ENCODE measurements around the gene COPG2. TPM values are rescaled to one million over a fixed set of nuclear protein-coding genes. Genes with fewer than 3 reads are reported as not detected.

Gene COPG2
- total RNA-seq, 1 experiment from 2014 or later = 17.6 TPM

DNA sequence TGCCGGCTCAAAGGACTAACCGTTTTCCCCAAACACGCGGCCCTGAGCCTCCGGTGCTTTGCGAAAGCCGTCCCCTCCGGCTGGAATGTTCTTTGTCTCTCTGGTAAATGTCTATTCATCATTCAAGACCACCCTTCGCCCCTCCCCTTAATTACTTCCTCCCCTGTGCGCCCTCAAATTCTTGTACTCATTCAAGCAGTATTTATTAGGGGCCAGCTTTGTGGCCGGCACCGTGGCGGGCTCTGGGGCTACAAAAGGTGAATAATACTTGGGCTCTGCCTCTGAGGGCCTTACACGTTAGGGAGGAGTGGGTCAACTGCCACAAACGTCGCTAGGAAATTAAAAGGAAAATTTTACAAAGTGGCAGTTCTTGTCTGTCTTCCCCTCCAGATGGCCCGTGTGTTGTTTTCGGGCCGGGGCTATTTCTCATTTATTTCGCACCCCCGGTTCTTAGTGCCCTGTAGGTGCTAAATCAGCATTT, 178.2 kb downstream of the COPG2 start:
- Histone ChIP-seq H3K4me1 (ENCODE audit: insufficient read depth, low read length, poor library complexity, severe bottlenecking) (peaks cover 3% of the 10 kb centered on the region), H3K4me3 (ENCODE audit: low read depth, low read length, poor library complexity, severe bottlenecking) (no peak overlapping the region)

DNA sequence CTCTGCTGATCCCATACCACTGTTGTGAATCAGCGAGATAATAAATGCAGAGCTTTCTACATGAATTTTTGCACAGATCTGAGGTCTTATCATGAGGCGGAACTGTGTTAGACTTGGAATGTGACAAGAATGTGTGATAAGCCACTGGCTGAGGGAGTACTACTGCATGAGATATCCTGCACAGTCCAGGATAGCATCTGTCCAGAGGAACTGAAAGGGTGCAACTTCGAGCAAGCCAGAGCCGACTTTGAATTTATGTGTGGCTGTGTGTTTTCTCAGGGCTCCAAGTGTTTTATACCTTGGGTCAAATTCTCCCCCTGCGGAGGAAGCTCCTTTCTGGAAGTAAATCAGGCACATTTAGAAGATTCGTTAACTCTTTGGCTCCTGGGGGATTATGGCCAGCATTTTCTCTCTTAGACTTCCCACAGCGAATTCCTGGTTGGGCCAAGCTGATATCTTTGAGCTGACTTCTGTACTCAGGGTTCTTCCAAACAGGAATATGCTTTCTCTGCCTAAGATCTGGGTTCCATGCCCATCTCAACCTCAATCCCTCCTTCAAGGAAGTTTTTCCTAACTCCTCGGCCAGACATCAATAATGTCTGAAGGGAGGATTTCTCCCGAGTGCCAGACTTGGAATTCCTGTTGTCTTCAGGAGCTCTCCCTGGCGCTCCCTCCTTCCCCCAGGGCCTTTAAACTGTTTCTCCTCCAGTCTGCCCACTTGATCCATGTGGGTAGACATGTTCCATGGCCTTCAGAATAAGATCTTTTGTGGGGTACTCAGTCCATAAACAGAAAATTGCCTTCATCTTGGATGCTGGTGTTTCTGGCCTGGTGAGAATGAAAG, 179.2 kb downstream of the COPG2 start:
- H3K4me3 ChIP-seq (ENCODE audit: low read depth, low read length, poor library complexity, severe bottlenecking) = no peak overlapping the region
- TF ChIP-seq, protein P1, sequence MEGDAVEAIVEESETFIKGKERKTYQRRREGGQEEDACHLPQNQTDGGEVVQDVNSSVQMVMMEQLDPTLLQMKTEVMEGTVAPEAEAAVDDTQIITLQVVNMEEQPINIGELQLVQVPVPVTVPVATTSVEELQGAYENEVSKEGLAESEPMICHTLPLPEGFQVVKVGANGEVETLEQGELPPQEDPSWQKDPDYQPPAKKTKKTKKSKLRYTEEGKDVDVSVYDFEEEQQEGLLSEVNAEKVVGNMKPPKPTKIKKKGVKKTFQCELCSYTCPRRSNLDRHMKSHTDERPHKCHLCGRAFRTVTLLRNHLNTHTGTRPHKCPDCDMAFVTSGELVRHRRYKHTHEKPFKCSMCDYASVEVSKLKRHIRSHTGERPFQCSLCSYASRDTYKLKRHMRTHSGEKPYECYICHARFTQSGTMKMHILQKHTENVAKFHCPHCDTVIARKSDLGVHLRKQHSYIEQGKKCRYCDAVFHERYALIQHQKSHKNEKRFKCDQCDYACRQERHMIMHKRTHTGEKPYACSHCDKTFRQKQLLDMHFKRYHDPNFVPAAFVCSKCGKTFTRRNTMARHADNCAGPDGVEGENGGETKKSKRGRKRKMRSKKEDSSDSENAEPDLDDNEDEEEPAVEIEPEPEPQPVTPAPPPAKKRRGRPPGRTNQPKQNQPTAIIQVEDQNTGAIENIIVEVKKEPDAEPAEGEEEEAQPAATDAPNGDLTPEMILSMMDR (conservative IDR thresholded peaks at IDR 0.05; ENCODE audit: low read depth, low read length) = no peak
- TF ChIP-seq EZH2 (IDR thresholded peaks at IDR 0.05; ENCODE audit: borderline replicate concordance, low read depth, low read length, poor library complexity, severe bottlenecking) = no peak
- BruUV-seq (replicated peaks) = no TSS peak
- no peaks in the 10 kb centered on the region for H3K9me3 ChIP-seq (ENCODE audit: low read depth, low read length, poor library complexity, severe bottlenecking)
- no peaks in the 10 kb centered on the region for H3K27me3 ChIP-seq (replicated peaks; ENCODE audit: insufficient read depth, low read depth, low read length, poor library complexity)
- no peaks in the 10 kb centered on the region for H3K36me3 ChIP-seq (ENCODE audit: insufficient read depth, low read length, poor library complexity, severe bottlenecking)
- peaks cover 3% of the 10 kb centered on the region for H3K4me1 ChIP-seq (ENCODE audit: insufficient read depth, low read length, poor library complexity, severe bottlenecking)
- CTCF ChIA-PET = interaction anchor here (1.3 kb wide), 1 partner anchor 269 kb away, joined by 4 read pairs; no protein-coding TSS in a partner anchor
- H3K27ac ChIP-seq (ENCODE audit: low read depth, low read length, poor library complexity, severe bottlenecking) = no peak overlapping the region
- POLR2A ChIA-PET (ENCODE audit: low non-redundant PET) = no interaction called here
- peak; percentile 30 for DNase-seq (ENCODE audit: low spot score)
- intact Hi-C loops (cut with micrococcal nuclease; ENCODE audit: unreplicated experiment) = no loop called here

More for the DNA sequence above, 178.2 kb downstream of the COPG2 start:
- TF ChIP-seq, protein P1 (conservative IDR thresholded peaks at IDR 0.05; ENCODE audit: low read depth, low read length) = no peak
- TF ChIP-seq EZH2 (IDR thresholded peaks at IDR 0.05; ENCODE audit: borderline replicate concordance, low read depth, low read length, poor library complexity, severe bottlenecking) = no peak
- POLR2A ChIA-PET (ENCODE audit: low non-redundant PET) = no interaction called here
- BruUV-seq (replicated peaks) = no TSS peak
- CTCF ChIA-PET = no interaction called here
- no peaks in the 10 kb centered on the region for H3K27me3 ChIP-seq (replicated peaks; ENCODE audit: insufficient read depth, low read depth, low read length, poor library complexity)
- no peaks in the 10 kb centered on the region for H3K9me3 ChIP-seq (ENCODE audit: low read depth, low read length, poor library complexity, severe bottlenecking)
- intact Hi-C loops (cut with micrococcal nuclease; ENCODE audit: unreplicated experiment) = loop anchor here (5.0 to 10.0 kb wide), 3 partner anchors 213 to 416 kb away; partner anchors contain the start of gene KLHDC10
- H3K36me3 ChIP-seq (ENCODE audit: insufficient read depth, low read length, poor library complexity, severe bottlenecking) = no peaks in the 10 kb centered on the region
- DNase-seq (ENCODE audit: low spot score) = no peak
- no peak overlapping the region for H3K27ac ChIP-seq (ENCODE audit: low read depth, low read length, poor library complexity, severe bottlenecking)

DNA sequence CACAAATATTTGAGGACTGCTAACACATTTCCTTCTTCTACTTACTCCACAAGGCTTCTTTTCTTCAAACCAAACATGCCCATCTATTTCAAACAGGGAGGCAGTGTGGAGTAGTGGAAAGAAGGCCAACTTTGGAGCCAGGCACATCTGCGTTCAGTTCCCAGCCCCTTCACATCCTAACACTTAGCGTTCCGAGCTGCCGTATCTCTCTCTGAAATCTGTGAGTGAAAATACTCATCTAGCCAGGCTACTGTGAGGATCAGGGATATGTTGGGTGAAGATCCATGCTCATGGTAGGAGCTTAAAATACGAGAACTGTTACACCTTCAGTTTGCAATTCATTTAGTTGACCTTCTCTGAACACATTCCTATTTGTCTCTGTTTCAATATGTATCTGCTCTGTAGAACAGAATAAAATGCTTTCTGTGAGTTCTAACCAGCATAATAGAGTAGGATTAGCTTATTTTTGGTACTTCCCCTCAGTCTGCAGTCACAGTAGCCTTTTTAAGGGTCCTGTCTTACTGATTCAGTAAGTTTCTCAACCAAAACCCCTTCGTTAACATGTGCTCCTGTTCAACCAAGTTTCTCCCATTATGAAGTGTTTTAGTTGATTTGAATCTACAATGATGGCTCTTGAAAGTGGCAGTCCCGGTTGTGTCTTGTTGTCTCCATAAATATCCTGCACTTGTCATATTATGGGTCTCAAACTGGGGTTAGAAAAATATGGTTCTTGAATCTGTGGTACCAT, 180.0 kb downstream of the COPG2 start:
- no peak for TF ChIP-seq EZH2 (IDR thresholded peaks at IDR 0.05; ENCODE audit: borderline replicate concordance, low read depth, low read length, poor library complexity, severe bottlenecking)
- TF ChIP-seq, protein P1 (conservative IDR thresholded peaks at IDR 0.05; ENCODE audit: low read depth, low read length) = no peak
- Histone ChIP-seq H3K27ac (ENCODE audit: low read depth, low read length, poor library complexity, severe bottlenecking) (no peak overlapping the region), H3K4me3 (ENCODE audit: low read depth, low read length, poor library complexity, severe bottlenecking) (no peak overlapping the region), H3K27me3 (replicated peaks; ENCODE audit: insufficient read depth, low read depth, low read length, poor library complexity) (no peaks in the 10 kb centered on the region), H3K9me3 (ENCODE audit: low read depth, low read length, poor library complexity, severe bottlenecking) (no peaks in the 10 kb centered on the region), H3K36me3 (ENCODE audit: insufficient read depth, low read length, poor library complexity, severe bottlenecking) (no peaks in the 10 kb centered on the region), H3K4me1 (ENCODE audit: insufficient read depth, low read length, poor library complexity, severe bottlenecking) (no peaks in the 10 kb centered on the region)
- no TSS peak for BruUV-seq (replicated peaks)
- ChIA-PET POLR2A (ENCODE audit: low non-redundant PET) (no interaction called here), CTCF (interaction anchor here (1.3 kb wide), 1 partner anchor 270 kb away, joined by 4 read pairs; no protein-coding TSS in a partner anchor)
- intact Hi-C loops (cut with micrococcal nuclease; ENCODE audit: unreplicated experiment) = no loop called here
- DNase-seq (ENCODE audit: low spot score) = no peak
